SK-N-SH treated with all-trans-retinoic acid at 6 μM for 48 hours (cell line): ENCODE results near the gene TACSTD2.

Experiments
- ATAC-seq: fragments of 200-7000 bp; cut with Tn5 transposase; 3 replicates; pipeline ENCODE4 v1.9.1; 2020; ENCODE audit warnings: mild to moderate bottlenecking, moderate library complexity
- ARNTL ChIP-seq: fragments of 450-650 bp; formaldehyde crosslinking; IDR thresholded peaks from 2 replicates; pipeline ENCODE4 v1.5.0; 2020; ENCODE audit warnings: low read depth, mild to moderate bottlenecking, moderate library complexity, borderline replicate concordance
- CREB5 ChIP-seq: fragments of 250-450 bp; sonication (Bioruptor Pico); IDR thresholded peaks from 2 replicates; pipeline ENCODE4 v1.5.1; 2020; ENCODE audit warnings: low read depth, mild to moderate bottlenecking, moderate library complexity
- CSDC2 ChIP-seq: fragments of 250-450 bp; sonication (Bioruptor Pico); IDR thresholded peaks from 2 replicates; pipeline ENCODE4 v1.5.0; 2020; ENCODE audit warnings: mild to moderate bottlenecking, moderate library complexity
- CSRNP3 ChIP-seq: fragments of 250-450 bp; sonication (Bioruptor Pico); IDR thresholded peaks from 2 replicates; pipeline ENCODE4 v1.5.1; 2021; ENCODE audit warnings: mild to moderate bottlenecking, moderate library complexity
- GLIS3 ChIP-seq: fragments of 250-450 bp; sonication (Bioruptor Pico); IDR thresholded peaks from 2 replicates; pipeline ENCODE4 v1.5.0; 2020; ENCODE audit warnings: mild to moderate bottlenecking, moderate library complexity
- ISL1 ChIP-seq: fragments of 250-450 bp; sonication (Bioruptor Pico); IDR thresholded peaks from 2 replicates; pipeline ENCODE4 v2.1.2; 2022; ENCODE audit warnings: mild to moderate bottlenecking, moderate library complexity
- OSR1 ChIP-seq: fragments of 250-450 bp; sonication (Bioruptor Pico); IDR thresholded peaks from 2 replicates; pipeline ENCODE4 v1.8.0; 2022; ENCODE audit warnings: moderate library complexity, mild to moderate bottlenecking, inconsistent platforms
- POU6F1 ChIP-seq: fragments of 250-450 bp; sonication (Bioruptor Pico); IDR thresholded peaks from 2 replicates; pipeline ENCODE4 v1.8.0; 2021; ENCODE audit warnings: low read depth, mild to moderate bottlenecking, moderate library complexity, borderline replicate concordance
- PPARA ChIP-seq: fragments of 250-450 bp; sonication (Bioruptor Pico); IDR thresholded peaks from 2 replicates; pipeline ENCODE4 v1.5.0; 2020; ENCODE audit warnings: mild to moderate bottlenecking, borderline replicate concordance
- RARB ChIP-seq: fragments of 250-450 bp; sonication (Bioruptor Pico); IDR thresholded peaks from 2 replicates; pipeline ENCODE4 v1.8.0; 2021; ENCODE audit warnings: mild to moderate bottlenecking, moderate library complexity
- SNAI2 ChIP-seq: fragments of 250-450 bp; sonication (Bioruptor Pico); IDR thresholded peaks from 2 replicates; pipeline ENCODE4 v1.5.0; 2020; ENCODE audit warnings: mild to moderate bottlenecking, moderate library complexity
- TCF4 ChIP-seq: fragments of 250-450 bp; sonication (Bioruptor Pico); IDR thresholded peaks from 2 replicates; pipeline ENCODE4 v1.8.0; 2021; ENCODE audit warnings: mild to moderate bottlenecking, moderate library complexity, borderline replicate concordance
- TOX ChIP-seq: fragments of 250-450 bp; sonication (Bioruptor Pico); IDR thresholded peaks from 2 replicates; pipeline ENCODE4 v1.8.0; 2021; ENCODE audit warnings: mild to moderate bottlenecking, moderate library complexity, borderline replicate concordance
- ZC3H10 ChIP-seq: fragments of 250-450 bp; sonication (Bioruptor Pico); IDR thresholded peaks from 2 replicates; pipeline ENCODE4 v1.5.1; 2021; ENCODE audit warnings: mild to moderate bottlenecking, moderate library complexity
- ZFP3 ChIP-seq: fragments of 250-450 bp; sonication (Bioruptor Pico); IDR thresholded peaks from 2 replicates; pipeline ENCODE4 v1.5.0; 2020; ENCODE audit warnings: mild to moderate bottlenecking, moderate library complexity
- ZFP30 ChIP-seq: fragments of 450-650 bp; formaldehyde crosslinking; IDR thresholded peaks from 2 replicates; pipeline ENCODE4 v1.5.0; 2022; ENCODE audit warnings: mild to moderate bottlenecking, moderate library complexity
- TF ChIP-seq, protein P1 (sequence below): fragments of 250-450 bp; sonication (Bioruptor Pico); IDR thresholded peaks from 2 replicates; pipeline ENCODE4 v1.5.0; 2020; ENCODE audit warnings: mild to moderate bottlenecking, moderate library complexity
- TF ChIP-seq, protein P2 (sequence below): fragments of 250-450 bp; sonication (Bioruptor Pico); IDR thresholded peaks from 2 replicates; pipeline ENCODE4 v1.8.0; 2020; ENCODE audit warnings: mild to moderate bottlenecking, moderate library complexity, borderline replicate concordance

TACSTD2 gene

GRCh38 chr1:58575551-58576324 is 1.3 kb downstream of the TACSTD2 start (continued):
- no peak for TF ChIP-seq CSRNP3 (CRISPR knock-in tag)
- TF ChIP-seq PPARA (CRISPR knock-in tag), result no peak
- no peak for TF ChIP-seq ARNTL (CRISPR knock-in tag)
- no peak for TF ChIP-seq ZFP3 (CRISPR knock-in tag)
- no peak for TF ChIP-seq GLIS3 (CRISPR knock-in tag)
- no peak for TF ChIP-seq RARB

GRCh38 chr1:58574816-58575215 is 2.2 kb downstream of the TACSTD2 start:
- ATAC-seq, result no peak
- TF ChIP-seq TCF4 (no peak), ISL1 (CRISPR knock-in tag) (no peak), ARNTL (CRISPR knock-in tag) (no peak), CSRNP3 (CRISPR knock-in tag) (no peak), TOX (CRISPR knock-in tag) (no peak), CSDC2 (CRISPR knock-in tag) (no peak), RARB (no peak), ZC3H10 (CRISPR knock-in tag) (no peak), OSR1 (CRISPR knock-in tag) (no peak), POU6F1 (CRISPR knock-in tag) (no peak), ZFP30 (CRISPR knock-in tag) (no peak), SNAI2 (CRISPR knock-in tag) (no peak)
- TF ChIP-seq, protein P1, sequence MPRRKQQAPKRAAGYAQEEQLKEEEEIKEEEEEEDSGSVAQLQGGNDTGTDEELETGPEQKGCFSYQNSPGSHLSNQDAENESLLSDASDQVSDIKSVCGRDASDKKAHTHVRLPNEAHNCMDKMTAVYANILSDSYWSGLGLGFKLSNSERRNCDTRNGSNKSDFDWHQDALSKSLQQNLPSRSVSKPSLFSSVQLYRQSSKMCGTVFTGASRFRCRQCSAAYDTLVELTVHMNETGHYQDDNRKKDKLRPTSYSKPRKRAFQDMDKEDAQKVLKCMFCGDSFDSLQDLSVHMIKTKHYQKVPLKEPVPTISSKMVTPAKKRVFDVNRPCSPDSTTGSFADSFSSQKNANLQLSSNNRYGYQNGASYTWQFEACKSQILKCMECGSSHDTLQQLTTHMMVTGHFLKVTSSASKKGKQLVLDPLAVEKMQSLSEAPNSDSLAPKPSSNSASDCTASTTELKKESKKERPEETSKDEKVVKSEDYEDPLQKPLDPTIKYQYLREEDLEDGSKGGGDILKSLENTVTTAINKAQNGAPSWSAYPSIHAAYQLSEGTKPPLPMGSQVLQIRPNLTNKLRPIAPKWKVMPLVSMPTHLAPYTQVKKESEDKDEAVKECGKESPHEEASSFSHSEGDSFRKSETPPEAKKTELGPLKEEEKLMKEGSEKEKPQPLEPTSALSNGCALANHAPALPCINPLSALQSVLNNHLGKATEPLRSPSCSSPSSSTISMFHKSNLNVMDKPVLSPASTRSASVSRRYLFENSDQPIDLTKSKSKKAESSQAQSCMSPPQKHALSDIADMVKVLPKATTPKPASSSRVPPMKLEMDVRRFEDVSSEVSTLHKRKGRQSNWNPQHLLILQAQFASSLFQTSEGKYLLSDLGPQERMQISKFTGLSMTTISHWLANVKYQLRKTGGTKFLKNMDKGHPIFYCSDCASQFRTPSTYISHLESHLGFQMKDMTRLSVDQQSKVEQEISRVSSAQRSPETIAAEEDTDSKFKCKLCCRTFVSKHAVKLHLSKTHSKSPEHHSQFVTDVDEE, result no peak

DNA sequence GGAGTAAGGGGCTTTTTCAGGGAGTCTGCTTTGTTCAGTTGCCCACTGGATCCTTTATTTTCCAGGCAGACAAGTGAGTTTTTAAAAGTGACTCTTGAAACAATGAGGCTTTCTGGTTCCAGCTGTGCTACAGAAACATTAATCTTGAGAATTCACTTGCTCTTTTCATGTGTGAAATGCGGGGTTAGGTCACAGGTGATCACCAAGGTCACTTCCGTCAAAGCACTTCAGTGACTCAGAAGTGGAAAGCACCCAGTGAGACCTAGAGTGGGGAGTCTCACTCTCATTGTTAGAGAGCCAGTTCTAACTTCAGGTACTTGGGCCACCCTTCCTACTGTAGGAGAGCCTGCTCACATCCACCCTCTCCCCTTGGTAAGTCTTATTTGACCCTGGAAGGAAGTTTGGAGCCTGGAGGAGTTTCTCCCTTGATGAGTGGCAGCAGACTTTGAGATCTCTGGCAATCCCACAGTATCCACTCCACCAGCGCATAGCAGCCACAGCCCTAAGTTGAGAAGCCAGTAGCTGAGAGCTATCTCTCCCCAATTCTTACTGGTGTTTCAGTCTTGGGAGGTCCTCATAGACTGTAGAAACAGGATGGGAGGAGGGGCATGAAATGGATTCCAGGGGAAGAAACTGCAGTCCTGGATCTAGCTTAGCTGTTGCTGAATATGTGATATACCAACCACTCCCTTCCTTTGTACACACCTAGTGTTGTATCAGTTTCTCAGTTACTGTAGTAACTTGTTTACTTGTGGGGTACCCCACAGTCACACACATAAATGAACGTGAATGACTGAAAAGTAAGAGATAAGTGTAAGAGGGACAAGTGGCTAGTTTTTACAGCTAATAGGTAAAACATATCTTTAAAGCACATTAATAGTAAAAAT is 3.1 kb downstream of the TACSTD2 start:
- no peak for ATAC-seq
- TF ChIP-seq ARNTL (CRISPR knock-in tag) (no peak), PPARA (CRISPR knock-in tag) (no peak), GLIS3 (CRISPR knock-in tag) (no peak), TCF4 (no peak), ISL1 (CRISPR knock-in tag) (no peak), ZFP30 (CRISPR knock-in tag) (no peak), CREB5 (CRISPR knock-in tag) (no peak), CSDC2 (CRISPR knock-in tag) (no peak), OSR1 (CRISPR knock-in tag) (no peak)
- TF ChIP-seq, protein P2, sequence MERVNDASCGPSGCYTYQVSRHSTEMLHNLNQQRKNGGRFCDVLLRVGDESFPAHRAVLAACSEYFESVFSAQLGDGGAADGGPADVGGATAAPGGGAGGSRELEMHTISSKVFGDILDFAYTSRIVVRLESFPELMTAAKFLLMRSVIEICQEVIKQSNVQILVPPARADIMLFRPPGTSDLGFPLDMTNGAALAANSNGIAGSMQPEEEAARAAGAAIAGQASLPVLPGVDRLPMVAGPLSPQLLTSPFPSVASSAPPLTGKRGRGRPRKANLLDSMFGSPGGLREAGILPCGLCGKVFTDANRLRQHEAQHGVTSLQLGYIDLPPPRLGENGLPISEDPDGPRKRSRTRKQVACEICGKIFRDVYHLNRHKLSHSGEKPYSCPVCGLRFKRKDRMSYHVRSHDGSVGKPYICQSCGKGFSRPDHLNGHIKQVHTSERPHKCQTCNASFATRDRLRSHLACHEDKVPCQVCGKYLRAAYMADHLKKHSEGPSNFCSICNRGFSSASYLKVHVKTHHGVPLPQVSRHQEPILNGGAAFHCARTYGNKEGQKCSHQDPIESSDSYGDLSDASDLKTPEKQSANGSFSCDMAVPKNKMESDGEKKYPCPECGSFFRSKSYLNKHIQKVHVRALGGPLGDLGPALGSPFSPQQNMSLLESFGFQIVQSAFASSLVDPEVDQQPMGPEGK (CRISPR knock-in tag), result no peak
